ENCODE measurements around the gene A3GALT2. TPM values are rescaled to one million over a fixed set of nuclear protein-coding genes. Genes with fewer than 3 reads are reported as not detected.

A3GALT2 gene
- total RNA-seq, 1 experiment from 2014 or later: not detected

GRCh38 chr1:33299461-33300155 is 21.3 kb downstream of the A3GALT2 start:
- DNase-seq (ENCODE audit: low read depth, low spot score): no peak
- Histone ChIP-seq H3K27ac (ENCODE audit: low read length) (no peak overlapping the region), H3K36me3 (ENCODE audit: control insufficient read depth, insufficient read depth, low read length) (no peaks in the 10 kb centered on the region), H3K4me3 (ENCODE audit: low read depth in 2 of 2, low read length in 2 of 2) (no peak overlapping the region), H3K4me1 (ENCODE audit: control insufficient read depth, insufficient read depth, low read length) (0 out of 2 replicates have a peak, but pooled peaks cover 3% of the 10 kb centered on the region), H3K9me3 (ENCODE audit: control insufficient read depth, insufficient read depth, low read depth, low read length) (no peaks in the 10 kb centered on the region), H3K27me3 (ENCODE audit: control insufficient read depth, insufficient read depth, low read length) (no peaks in the 10 kb centered on the region)
- BruUV-seq (replicated peaks): TSS peak; percentile 70
- CTCF ChIA-PET: interaction anchor here (1.2 kb wide), 1 partner anchor 156 kb away, joined by 4 read pairs; no protein-coding TSS in a partner anchor
- POLR2A ChIA-PET: no interaction called here
- ATAC-seq: no peak
- in situ Hi-C loops (cut with HindIII; ENCODE audit: low pct_unique_long_range_greater_than_20kb, low sequenced_read_pairs) (no loop called here), intact Hi-C loops (cut with micrococcal nuclease; ENCODE audit: unreplicated experiment) (loop anchor here (5.0 to 10.0 kb wide), 2 partner anchors 85 to 158 kb away; no protein-coding TSS in a partner anchor)
- TF ChIP-seq CTCF (IDR thresholded peaks at IDR 0.05) (no peak), POLR2AphosphoS5 (IDR thresholded peaks at IDR 0.05; ENCODE audit: low read depth, low read length) (no peak), REST (IDR thresholded peaks at IDR 0.05; ENCODE audit: insufficient read depth in 1 of 2, low read depth in 2 of 2, low read length in 1 of 2) (no peak), SIN3A (IDR thresholded peaks at IDR 0.05; ENCODE audit: borderline replicate concordance, insufficient read depth, low read depth, low read length) (no peak)

- H3K36me3 ChIP-seq (ENCODE audit: control insufficient read depth, insufficient read depth, low read length): no peaks in the 10 kb centered on the region
- no peaks in the 10 kb centered on the region for H3K27me3 ChIP-seq (ENCODE audit: control insufficient read depth, insufficient read depth, low read length)
- DNase-seq (ENCODE audit: low read depth, low spot score) (peak; percentile 39), ATAC-seq (peak; percentile 88)
- H3K4me3 ChIP-seq (ENCODE audit: low read depth in 2 of 2, low read length in 2 of 2): no peak overlapping the region
- intact Hi-C loops (cut with micrococcal nuclease; ENCODE audit: unreplicated experiment) (loop anchor here (5.0 to 10.0 kb wide), 2 partner anchors 84 to 159 kb away; no protein-coding TSS in a partner anchor), in situ Hi-C loops (cut with HindIII; ENCODE audit: low pct_unique_long_range_greater_than_20kb, low sequenced_read_pairs) (no loop called here)
- no TSS peak for BruUV-seq (replicated peaks)
- POLR2A ChIA-PET: interaction anchor here (0.6 kb wide), 1 partner anchor 51 kb away, joined by 8 read pairs; no protein-coding TSS in a partner anchor
- CTCF ChIA-PET: interaction anchor here (0.5 to 1.2 kb wide), 3 partner anchors 16 to 171 kb away, joined by 3 to 4 read pairs (median 4); no protein-coding TSS in a partner anchor
- H3K9me3 ChIP-seq (ENCODE audit: control insufficient read depth, insufficient read depth, low read depth, low read length): no peaks in the 10 kb centered on the region
- no peak overlapping the region for H3K27ac ChIP-seq (ENCODE audit: low read length)
- TF ChIP-seq REST (IDR thresholded peaks at IDR 0.05; ENCODE audit: insufficient read depth in 1 of 2, low read depth in 2 of 2, low read length in 1 of 2): no peak
- peak; percentile 93 for TF ChIP-seq CTCF (IDR thresholded peaks at IDR 0.05)
- H3K4me1 ChIP-seq (ENCODE audit: control insufficient read depth, insufficient read depth, low read length): 0 out of 2 replicates have a peak, but pooled peaks cover 3% of the 10 kb centered on the region
Measured at GRCh38 chr1:33298623-33299277, 22.1 kb downstream of the A3GALT2 start.
